GM12878 (cell line): ENCODE results near the gene FGFR1OP2. TPM values are rescaled to one million over a fixed set of nuclear protein-coding genes. Genes with fewer than 3 reads are reported as not detected.
A peak's percentile ranks its signal among the peaks of the same experiment; 100 is the strongest.

ENCODE experiments used
- ATAC-seq: fragments of 200-7000 bp; cut with Tn5 transposase; 3 replicates; pipeline ENCODE4 v1.9.1; 2020; ENCODE audit warnings: mild to moderate bottlenecking, moderate library complexity
- BruUV-seq: library from RNA; stranded (reverse); fragments of 400-500 nt; replicated peaks from 2 replicates; lab custom pipeline; 2021; lab: Mats Ljungman, UMichigan
- CTCF ChIA-PET: fragments of 300-600 bp; sonication (Branson Sonifier 250); formaldehyde crosslinking; extraction: SDS; loops from one replicate; lab custom pipeline; 2021; ENCODE audit warnings: inconsistent platforms; lab: Yijun Ruan, JAX
- POLR2A ChIA-PET: fragments of 350-600 bp; formaldehyde crosslinking; extraction: SDS; loops from one replicate; lab custom pipeline; 2021; ENCODE audit warnings: inconsistent platforms; lab: Charles Lee
- RAD21 ChIA-PET: fragments of 300-600 bp; sonication (Branson Sonifier 250); formaldehyde crosslinking; loops from one replicate; lab custom pipeline; 2023; ENCODE audit warnings: antibody characterized with exemption; ENCODE audit not compliant: unreplicated experiment; lab: Charles Lee
- SMC1A ChIA-PET: fragments of 300-600 bp; sonication (Branson Sonifier 250); formaldehyde crosslinking; loops from one replicate; lab custom pipeline; 2023; ENCODE audit not compliant: unreplicated experiment, uncharacterized antibody; lab: Charles Lee
- DNase-seq: peaks from one replicate; pipeline ENCODE4 v3.0.0-alpha.2; 2011; ENCODE audit warnings: low read depth, low spot score
- FAIRE-seq: peaks from 3 replicates; lab custom pipeline; 2011; peaks lifted over from hg19 to GRCh38; lab: Jason Lieb, UNC
- H2AFZ ChIP-seq: 2 replicates; pipeline ENCODE4 v1.6.0; 2011; ENCODE audit warnings: low read depth, low read length, control low read depth; ENCODE audit not compliant: control insufficient read depth
- H3K27ac ChIP-seq: 2 replicates; pipeline ENCODE4 v1.5.1; 2011; ENCODE audit warnings: control low read depth; ENCODE audit not compliant: control insufficient read depth, insufficient read depth
- H3K27me3 ChIP-seq, 2 experiments: replicated peaks in 1 of 2; 2 replicates each; pipeline versions ENCODE4 v1.6.0 to v1.6.1; 2011; ENCODE audit warnings: low read length in 1 of 2; ENCODE audit not compliant: control insufficient read depth in 2 of 2, insufficient read depth in 2 of 2
- H3K36me3 ChIP-seq, 2 experiments: 2 replicates each; pipeline ENCODE4 v1.5.1; 2011; ENCODE audit warnings: low read length in 1 of 2; ENCODE audit not compliant: control insufficient read depth in 2 of 2, insufficient read depth in 2 of 2
- H3K4me1 ChIP-seq: 2 replicates; pipeline ENCODE4 v1.6.1; 2011; ENCODE audit warnings: mild to moderate bottlenecking, low read length, moderate library complexity, mixed read lengths; ENCODE audit not compliant: control insufficient read depth, insufficient read depth
- H3K4me2 ChIP-seq: 2 replicates; pipeline ENCODE4 v1.6.0; 2011; ENCODE audit warnings: control low read depth; ENCODE audit not compliant: control insufficient read depth, insufficient read depth
- H3K4me3 ChIP-seq: fragments of 200-600 bp; sonication (generic); 2 replicates; pipeline ENCODE4 v1.5.1; 2016
- H3K79me2 ChIP-seq: 2 replicates; pipeline ENCODE4 v1.6.0; 2011; ENCODE audit warnings: low read length; ENCODE audit not compliant: control insufficient read depth, insufficient read depth
- H3K9ac ChIP-seq: 2 replicates; pipeline ENCODE4 v1.8.0; 2011; ENCODE audit warnings: low read length, control low read depth, mixed read lengths; ENCODE audit not compliant: control insufficient read depth, insufficient read depth
- H3K9me3 ChIP-seq: replicated peaks from 3 replicates; pipeline ENCODE4 v1.5.1; 2011; ENCODE audit warnings: mild to moderate bottlenecking, low read length; ENCODE audit not compliant: control insufficient read depth, insufficient read depth
- H4K20me1 ChIP-seq: 2 replicates; pipeline ENCODE4 v1.6.0; 2011; ENCODE audit not compliant: control insufficient read depth, insufficient read depth
- CBX5 ChIP-seq: sonication (generic); IDR thresholded peaks from 2 replicates; pipeline ENCODE4 v1.6.1; 2016; ENCODE audit warnings: low read depth, moderate library complexity, mild to moderate bottlenecking, inconsistent platforms
- HDGF ChIP-seq: fragments of 450-650 bp; IDR thresholded peaks from 2 replicates; pipeline ENCODE4 v1.6.1; 2016; ENCODE audit warnings: antibody characterized with exemption
- SIN3A ChIP-seq: IDR thresholded peaks from 2 replicates; pipeline ENCODE4 v1.6.1; 2012; ENCODE audit warnings: low read depth, low read length, improper control_type of control experiment
- WGBS: methylation state at CpG from one replicate; pipeline ENCODE4 v1.1.6; 2016; ENCODE audit warnings: low lambda C conversion rate; ENCODE audit not compliant: insufficient replicate concordance, insufficient coverage; ENCODE audit errors: missing lambda C conversion rate; 5-methylcytosine and 5-hydroxymethylcytosine counted together
- in situ Hi-C: fragments of 300-500 bp; cut with MboI; formaldehyde crosslinking; loops from 9 replicates; pipeline ENCODE4 v1.14.3; 2018; ENCODE audit warnings: mixed read lengths
- intact Hi-C: fragments of 100-400 bp; cut with micrococcal nuclease; formaldehyde crosslinking; loops from one replicate; pipeline ENCODE4 v1.14.2; 2022; ENCODE audit not compliant: unreplicated experiment
- polyA plus RNA-seq, 11 experiments: library from polyadenylated mRNA; depleted of rRNA in 4 of 11; unstranded in 6 of 11; stranded (reverse) in 5 of 11; fragments of >200 nt; fragmentation: Nextera tagmentation in 4 of 11; fragmentation: Illumina TruSeq in 1 of 11; extraction: Ambion mirVana in 4 of 11; extraction: Trizol in 1 of 11; gene quantifications; 1 replicate in 1 of 11; 2 replicates in 10 of 11; pipeline versions ENCODE4 v1.2.1 to v1.2.3, GENCODE V29; 2011 to 2016; ENCODE audit warnings: inconsistent platforms in 2 of 11, missing spikeins in 2 of 11, low read depth in 1 of 11
- total RNA-seq, 4 experiments: library from RNA; depleted of rRNA in 3 of 4; stranded (reverse); fragments of >200 nt in 3 of 4; fragmentation: Illumina TruSeq in 1 of 4; extraction: Trizol in 1 of 4; gene quantifications; 2 replicates each; pipeline versions ENCODE4 v1.2.1 to v1.2.3, GENCODE V29; 2013 to 2021
- TF ChIP-seq, protein P1 (sequence below): fragments of 450-650 bp; IDR thresholded peaks from 2 replicates; pipeline ENCODE4 v1.6.1; 2016; ENCODE audit warnings: mild to moderate bottlenecking
- TF ChIP-seq, protein P2 (sequence below): fragments of 450-650 bp; IDR thresholded peaks from 2 replicates; pipeline ENCODE4 v1.6.1; 2017; ENCODE audit warnings: mild to moderate bottlenecking
- TF ChIP-seq, protein P3 (sequence below): fragments of 450-650 bp; IDR thresholded peaks from 2 replicates; pipeline ENCODE4 v1.6.1; 2016; ENCODE audit warnings: mild to moderate bottlenecking, moderate library complexity, borderline replicate concordance

FGFR1OP2 gene
- total and polyA plus RNA-seq, 10 of the 15 experiments (the other 5 are each of a cell fraction or from before 2014, with no cell fraction given) = 28.5 to 59.1 (median 38.3) TPM

DNA sequence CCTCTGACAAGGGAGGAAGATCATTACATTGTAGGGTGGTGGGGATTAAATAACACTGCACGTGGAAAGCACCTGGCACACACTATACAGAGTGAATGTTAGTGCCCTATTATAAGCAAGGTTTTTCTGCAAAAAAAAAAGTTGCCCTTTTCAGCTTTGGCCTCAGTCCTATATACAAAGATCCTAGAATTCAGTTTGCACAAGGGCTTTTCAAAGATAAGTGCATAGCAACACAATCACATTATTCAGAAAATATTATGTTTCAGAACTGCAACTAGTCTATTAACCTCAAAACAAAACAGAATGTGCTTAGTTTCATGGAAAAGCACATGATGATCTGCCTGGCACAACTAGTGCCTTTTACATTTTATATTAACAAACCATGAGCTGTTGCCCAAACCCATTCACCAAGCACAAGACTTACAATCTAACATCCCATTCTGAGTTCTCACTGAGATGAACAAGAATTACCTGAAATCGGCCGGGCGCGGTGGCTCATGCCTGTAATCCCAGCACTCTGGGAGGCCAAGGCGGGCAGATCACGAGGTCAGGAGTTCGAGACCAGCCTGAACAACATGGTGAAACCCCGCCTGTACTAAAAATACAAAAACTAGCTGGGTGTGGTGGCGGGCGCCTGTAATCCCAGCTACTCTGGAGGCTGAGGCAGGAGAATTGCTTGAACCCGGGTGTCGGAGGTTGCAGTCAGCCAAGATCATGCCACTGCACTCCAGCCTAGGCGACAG, 74.1 kb downstream of the FGFR1OP2 start:
- no peaks in the 10 kb centered on the region for H3K9me3 ChIP-seq
- no peak overlapping the region for H2AFZ ChIP-seq
- H3K4me2 ChIP-seq = peak overlapping the region; percentile 87
- H3K4me3 ChIP-seq = peak overlapping the region; percentile 78
- H3K4me1 ChIP-seq = peaks cover 16% of the 10 kb centered on the region
- WGBS = 78% methylated on average over 14 of the region's 14 CpGs
- ChIA-PET POLR2A (interaction anchor here (0.7 to 2.7 kb wide), 14 partner anchors 8 to 923 kb away, joined by 3 to 9 read pairs (median 4); partner anchors contain the start of genes ITPR2 and MED21), CTCF (interaction anchor here (0.6 to 15.9 kb wide), 20 partner anchors 10 to 388 kb away, joined by 3 to 294 read pairs (median 4); partner anchors contain the start of gene MED21), RAD21 (interaction anchor here (0.6 to 10.8 kb wide), 19 partner anchors 9 to 291 kb away, joined by 3 to 216 read pairs (median 5); partner anchors contain the start of genes ITPR2, MED21 and STK38L)
- H3K36me3 ChIP-seq = no peaks in the 10 kb centered on the region
- peak overlapping the region; percentile 83 for H3K9ac ChIP-seq
- H3K79me2 ChIP-seq = peaks cover 60% of the 10 kb centered on the region
- H3K27me3 ChIP-seq = no peaks in the 10 kb centered on the region
- DNase-seq (no peak), FAIRE-seq (no peak), ATAC-seq (no peak)
- intact Hi-C loops = loop anchor here (5.0 kb wide), 1 partner anchor 280 kb away; no protein-coding TSS in a partner anchor
- H3K27ac ChIP-seq = peak overlapping the region; percentile 94; the same call in 1 of the 2 replicates
- no peaks in the 10 kb centered on the region for H4K20me1 ChIP-seq
- no TSS peak for BruUV-seq
- TF ChIP-seq CBX5 (no peak), SIN3A (no peak), HDGF (0 out of 2 replicates have a peak, but pooled peaks have one; percentile 36)
- TF ChIP-seq, protein P1, sequence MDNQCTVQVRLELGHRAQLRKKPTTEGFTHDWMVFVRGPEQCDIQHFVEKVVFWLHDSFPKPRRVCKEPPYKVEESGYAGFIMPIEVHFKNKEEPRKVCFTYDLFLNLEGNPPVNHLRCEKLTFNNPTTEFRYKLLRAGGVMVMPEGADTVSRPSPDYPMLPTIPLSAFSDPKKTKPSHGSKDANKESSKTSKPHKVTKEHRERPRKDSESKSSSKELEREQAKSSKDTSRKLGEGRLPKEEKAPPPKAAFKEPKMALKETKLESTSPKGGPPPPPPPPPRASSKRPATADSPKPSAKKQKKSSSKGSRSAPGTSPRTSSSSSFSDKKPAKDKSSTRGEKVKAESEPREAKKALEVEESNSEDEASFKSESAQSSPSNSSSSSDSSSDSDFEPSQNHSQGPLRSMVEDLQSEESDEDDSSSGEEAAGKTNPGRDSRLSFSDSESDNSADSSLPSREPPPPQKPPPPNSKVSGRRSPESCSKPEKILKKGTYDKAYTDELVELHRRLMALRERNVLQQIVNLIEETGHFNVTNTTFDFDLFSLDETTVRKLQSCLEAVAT = peak; percentile 99
- TF ChIP-seq, protein P2, sequence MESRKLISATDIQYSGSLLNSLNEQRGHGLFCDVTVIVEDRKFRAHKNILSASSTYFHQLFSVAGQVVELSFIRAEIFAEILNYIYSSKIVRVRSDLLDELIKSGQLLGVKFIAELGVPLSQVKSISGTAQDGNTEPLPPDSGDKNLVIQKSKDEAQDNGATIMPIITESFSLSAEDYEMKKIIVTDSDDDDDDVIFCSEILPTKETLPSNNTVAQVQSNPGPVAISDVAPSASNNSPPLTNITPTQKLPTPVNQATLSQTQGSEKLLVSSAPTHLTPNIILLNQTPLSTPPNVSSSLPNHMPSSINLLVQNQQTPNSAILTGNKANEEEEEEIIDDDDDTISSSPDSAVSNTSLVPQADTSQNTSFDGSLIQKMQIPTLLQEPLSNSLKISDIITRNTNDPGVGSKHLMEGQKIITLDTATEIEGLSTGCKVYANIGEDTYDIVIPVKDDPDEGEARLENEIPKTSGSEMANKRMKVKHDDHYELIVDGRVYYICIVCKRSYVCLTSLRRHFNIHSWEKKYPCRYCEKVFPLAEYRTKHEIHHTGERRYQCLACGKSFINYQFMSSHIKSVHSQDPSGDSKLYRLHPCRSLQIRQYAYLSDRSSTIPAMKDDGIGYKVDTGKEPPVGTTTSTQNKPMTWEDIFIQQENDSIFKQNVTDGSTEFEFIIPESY = 0 out of 2 replicates have a peak, but pooled peaks have one; percentile 42
- TF ChIP-seq, protein P3, sequence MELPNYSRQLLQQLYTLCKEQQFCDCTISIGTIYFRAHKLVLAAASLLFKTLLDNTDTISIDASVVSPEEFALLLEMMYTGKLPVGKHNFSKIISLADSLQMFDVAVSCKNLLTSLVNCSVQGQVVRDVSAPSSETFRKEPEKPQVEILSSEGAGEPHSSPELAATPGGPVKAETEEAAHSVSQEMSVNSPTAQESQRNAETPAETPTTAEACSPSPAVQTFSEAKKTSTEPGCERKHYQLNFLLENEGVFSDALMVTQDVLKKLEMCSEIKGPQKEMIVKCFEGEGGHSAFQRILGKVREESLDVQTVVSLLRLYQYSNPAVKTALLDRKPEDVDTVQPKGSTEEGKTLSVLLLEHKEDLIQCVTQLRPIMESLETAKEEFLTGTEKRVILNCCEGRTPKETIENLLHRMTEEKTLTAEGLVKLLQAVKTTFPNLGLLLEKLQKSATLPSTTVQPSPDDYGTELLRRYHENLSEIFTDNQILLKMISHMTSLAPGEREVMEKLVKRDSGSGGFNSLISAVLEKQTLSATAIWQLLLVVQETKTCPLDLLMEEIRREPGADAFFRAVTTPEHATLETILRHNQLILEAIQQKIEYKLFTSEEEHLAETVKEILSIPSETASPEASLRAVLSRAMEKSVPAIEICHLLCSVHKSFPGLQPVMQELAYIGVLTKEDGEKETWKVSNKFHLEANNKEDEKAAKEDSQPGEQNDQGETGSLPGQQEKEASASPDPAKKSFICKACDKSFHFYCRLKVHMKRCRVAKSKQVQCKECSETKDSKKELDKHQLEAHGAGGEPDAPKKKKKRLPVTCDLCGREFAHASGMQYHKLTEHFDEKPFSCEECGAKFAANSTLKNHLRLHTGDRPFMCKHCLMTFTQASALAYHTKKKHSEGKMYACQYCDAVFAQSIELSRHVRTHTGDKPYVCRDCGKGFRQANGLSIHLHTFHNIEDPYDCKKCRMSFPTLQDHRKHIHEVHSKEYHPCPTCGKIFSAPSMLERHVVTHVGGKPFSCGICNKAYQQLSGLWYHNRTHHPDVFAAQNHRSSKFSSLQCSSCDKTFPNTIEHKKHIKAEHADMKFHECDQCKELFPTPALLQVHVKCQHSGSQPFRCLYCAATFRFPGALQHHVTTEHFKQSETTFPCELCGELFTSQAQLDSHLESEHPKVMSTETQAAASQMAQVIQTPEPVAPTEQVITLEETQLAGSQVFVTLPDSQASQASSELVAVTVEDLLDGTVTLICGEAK = peak; percentile 55; the same call in 1 of the 2 replicates
- TF ChIP-seq, all 136 proteins: peak for 4
- in situ Hi-C loops = no loop called here
- SMC1A ChIA-PET = interaction anchor here (0.8 to 6.2 kb wide), 21 partner anchors 10 to 323 kb away, joined by 3 to 56 read pairs (median 4); partner anchors contain the start of gene MED21
